Central memory CD8-positive, alpha-beta T cell (primary cell): ENCODE results near the gene MYO3B.

ENCODE experiments used
- ATAC-seq: fragments of 150-1000 bp; cut with Tn5 transposase; replicated peaks from 2 replicates; pipeline ENCODE4 v1.10.0; 2022; ENCODE audit warnings: mild to moderate bottlenecking, moderate FRiP score, moderate number of reproducible peaks; ENCODE audit not compliant: poor library complexity, severe bottlenecking; ENCODE audit errors: extremely low read depth
- DNase-seq, 2 donors: peaks; one replicate each; pipeline ENCODE4 v3.0.0; 2021; ENCODE audit warnings: low spot score in 2 of 2
- H3K27ac Mint-ChIP-seq: one replicate; pipeline ENCODE4 v1.8.0; 2022; ENCODE audit warnings: low read depth, mild to moderate bottlenecking, moderate library complexity, mixed read lengths
- H3K27me3 Mint-ChIP-seq: one replicate; pipeline ENCODE4 v1.8.0; 2022; ENCODE audit warnings: mixed read lengths
- H3K36me3 Mint-ChIP-seq: one replicate; pipeline ENCODE4 v1.8.0; 2022; ENCODE audit warnings: mild to moderate bottlenecking, moderate library complexity, mixed read lengths; ENCODE audit not compliant: insufficient read depth
- H3K4me1 Mint-ChIP-seq: one replicate; pipeline ENCODE4 v1.8.0; 2022; ENCODE audit warnings: mixed read lengths
- H3K4me3 Mint-ChIP-seq: one replicate; pipeline ENCODE4 v1.8.0; 2022; ENCODE audit warnings: mild to moderate bottlenecking, moderate library complexity, mixed read lengths
- H3K9me3 Mint-ChIP-seq: one replicate; pipeline ENCODE4 v1.8.0; 2022; ENCODE audit warnings: mixed read lengths

MYO3B gene

DNA sequence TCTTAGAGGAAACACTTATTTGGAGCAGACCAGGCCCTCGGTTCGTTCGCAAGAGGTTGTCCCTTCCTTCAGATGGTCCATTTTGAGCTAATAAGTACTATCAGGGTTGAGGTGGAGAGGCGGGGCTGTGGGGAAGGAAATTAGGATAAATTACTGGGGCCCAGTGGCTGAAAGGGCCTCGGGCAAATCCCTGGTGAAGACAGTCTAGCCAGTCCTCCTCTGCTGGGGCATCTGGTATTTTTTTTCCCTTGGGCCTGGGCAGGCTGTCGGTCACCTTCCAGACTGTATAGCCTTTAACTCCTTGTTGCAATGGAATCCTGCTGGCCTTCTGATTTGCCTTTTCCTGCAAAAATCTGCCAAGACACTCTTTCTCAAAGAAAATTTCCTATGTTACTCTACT, 1.7 kb upstream of the MYO3B start:
- Mint-ChIP-seq H3K27ac (no peak overlapping the region), H3K36me3 (no peaks in the 10 kb centered on the region), H3K4me3 (no peak overlapping the region), H3K4me1 (peaks cover 20% of the 10 kb centered on the region), H3K9me3 (no peaks in the 10 kb centered on the region), H3K27me3 (no peaks in the 10 kb centered on the region)
- DNase-seq: no peak
- no peak for ATAC-seq

DNA sequence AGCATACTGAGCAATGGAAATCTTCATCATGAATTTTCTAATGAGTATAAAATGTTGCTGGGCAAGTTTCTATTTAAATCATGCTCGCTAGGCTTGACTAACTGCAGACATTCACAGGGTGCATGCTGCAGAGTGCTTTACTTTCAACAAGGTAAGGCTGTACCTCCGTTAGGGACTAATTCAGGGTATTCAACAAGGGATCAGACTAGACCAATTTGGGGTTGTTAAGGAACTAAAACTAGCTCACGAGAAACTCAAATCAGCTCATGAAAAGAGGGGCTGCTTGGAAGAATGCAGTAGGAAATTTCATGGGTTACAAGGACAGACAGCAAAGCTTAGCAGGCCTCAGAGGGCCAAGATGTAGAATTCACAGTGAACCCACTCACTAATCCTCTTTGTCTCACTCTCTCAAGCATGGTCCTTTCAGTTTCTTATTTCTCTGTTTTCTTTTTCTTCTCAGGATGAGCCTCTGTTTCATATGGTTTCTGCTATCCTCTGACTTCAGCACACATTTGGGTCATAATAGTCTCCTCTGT, 2.2 kb downstream of the MYO3B start:
- peaks cover 20% of the 10 kb centered on the region for H3K4me1 Mint-ChIP-seq
- H3K27me3 Mint-ChIP-seq: no peaks in the 10 kb centered on the region
- ATAC-seq: no peak
- no peak overlapping the region for H3K4me3 Mint-ChIP-seq
- no peaks in the 10 kb centered on the region for H3K36me3 Mint-ChIP-seq
- H3K27ac Mint-ChIP-seq: no peak overlapping the region
- H3K9me3 Mint-ChIP-seq: peaks cover 3% of the 10 kb centered on the region
- DNase-seq: no peak

DNA sequence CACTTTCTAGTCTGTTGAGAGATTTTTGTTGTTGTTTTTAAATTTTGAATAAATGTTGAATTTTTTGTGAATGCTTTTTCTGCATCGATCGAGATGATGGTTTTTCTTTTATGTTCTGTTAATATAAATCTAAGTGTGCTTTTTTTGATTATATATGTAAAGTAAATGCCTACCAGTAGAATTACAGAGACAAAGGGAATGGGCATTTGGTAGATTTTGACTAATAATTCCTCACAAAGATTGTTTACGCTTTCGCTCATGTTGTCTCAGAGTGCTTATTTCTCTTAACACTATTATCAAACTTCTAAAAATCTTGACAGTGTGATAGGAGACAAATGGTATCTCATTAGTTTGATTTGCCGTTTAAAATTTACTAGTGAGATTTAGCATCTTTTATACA, 3.7 kb downstream of the MYO3B start:
- Mint-ChIP-seq H3K9me3 (peaks cover 5% of the 10 kb centered on the region), H3K36me3 (no peaks in the 10 kb centered on the region), H3K27ac (no peak overlapping the region), H3K4me3 (no peak overlapping the region), H3K27me3 (no peaks in the 10 kb centered on the region), H3K4me1 (peaks cover 20% of the 10 kb centered on the region)
- ATAC-seq (no peak), DNase-seq (no peak)

DNA sequence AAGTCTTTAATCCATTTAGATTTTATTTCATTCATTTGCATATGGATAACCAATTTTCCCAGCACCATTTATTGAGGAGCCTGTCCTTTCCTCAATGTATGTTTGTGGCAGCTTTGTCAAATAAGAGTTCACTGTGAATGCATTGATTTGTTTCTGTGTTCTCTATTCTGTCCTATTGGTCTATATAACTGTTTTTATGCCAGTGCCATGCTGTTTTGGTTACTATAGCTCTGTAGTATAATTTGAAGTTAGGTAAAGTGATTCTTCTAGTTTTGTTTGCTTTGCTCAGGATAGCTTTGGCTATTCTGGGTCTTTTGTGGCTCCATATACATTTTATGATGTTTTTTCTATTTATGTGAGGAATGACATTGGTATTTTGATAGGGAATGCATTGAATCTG, 7.4 kb downstream of the MYO3B start:
- H3K27me3 Mint-ChIP-seq: no peaks in the 10 kb centered on the region

DNA sequence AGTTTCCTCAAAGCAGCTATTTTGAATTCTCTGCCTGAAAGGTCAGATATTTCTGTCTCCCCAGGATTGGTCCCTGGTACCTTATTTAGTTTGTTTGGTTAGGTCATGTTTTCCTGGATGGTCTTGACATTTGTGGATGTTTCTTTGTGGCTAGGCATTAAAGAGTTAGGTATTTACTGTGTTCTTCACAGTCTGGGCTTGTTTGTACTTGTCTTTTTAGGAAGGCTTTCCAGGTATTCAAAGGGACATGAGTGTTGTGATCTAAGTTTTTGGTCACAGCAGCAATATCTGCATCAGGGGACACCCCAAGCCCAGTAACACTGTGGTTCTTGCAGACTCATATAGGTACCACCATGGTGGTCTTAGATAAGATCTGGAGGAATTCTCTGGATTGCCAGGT, 11.8 kb downstream of the MYO3B start:
- DNase-seq (no peak), ATAC-seq (no peak)
- H3K27me3 Mint-ChIP-seq: peaks cover 11% of the 10 kb centered on the region
- H3K4me1 Mint-ChIP-seq: no peaks in the 10 kb centered on the region
- H3K36me3 Mint-ChIP-seq: no peaks in the 10 kb centered on the region
- no peak overlapping the region for H3K4me3 Mint-ChIP-seq
- H3K9me3 Mint-ChIP-seq: peaks cover 15% of the 10 kb centered on the region
- H3K27ac Mint-ChIP-seq: no peak overlapping the region

More for the DNA sequence above, 7.4 kb downstream of the MYO3B start:
- Mint-ChIP-seq H3K27ac (no peak overlapping the region), H3K4me1 (peaks cover 5% of the 10 kb centered on the region), H3K9me3 (peaks cover 15% of the 10 kb centered on the region), H3K36me3 (no peaks in the 10 kb centered on the region), H3K4me3 (no peak overlapping the region)
- DNase-seq: no peak
- ATAC-seq: no peak

DNA sequence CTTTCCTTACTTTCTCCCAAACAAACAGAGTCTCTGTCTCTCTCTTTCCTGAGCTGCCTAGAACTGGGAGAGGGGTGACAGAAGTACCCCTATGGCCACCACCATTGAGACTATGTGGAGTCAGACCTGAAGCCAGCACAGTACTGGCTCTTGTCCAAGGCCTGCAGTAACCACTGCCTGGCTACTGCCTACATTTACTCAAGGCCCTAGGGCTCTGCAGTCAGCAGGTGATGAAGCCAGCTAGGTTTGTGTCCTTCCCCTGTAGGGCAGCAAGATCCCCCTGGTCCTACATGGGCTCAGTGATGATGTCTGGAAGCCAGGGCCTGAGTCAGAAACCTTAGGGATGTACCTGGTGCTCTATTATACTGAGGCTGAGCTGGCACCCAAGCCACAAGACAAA, 12.2 kb downstream of the MYO3B start:
- Mint-ChIP-seq H3K9me3 (peaks cover 11% of the 10 kb centered on the region), H3K4me1 (no peaks in the 10 kb centered on the region), H3K27me3 (peaks cover 15% of the 10 kb centered on the region), H3K36me3 (no peaks in the 10 kb centered on the region), H3K4me3 (no peak overlapping the region), H3K27ac (no peak overlapping the region)
- no peak for DNase-seq
- no peak for ATAC-seq

DNA sequence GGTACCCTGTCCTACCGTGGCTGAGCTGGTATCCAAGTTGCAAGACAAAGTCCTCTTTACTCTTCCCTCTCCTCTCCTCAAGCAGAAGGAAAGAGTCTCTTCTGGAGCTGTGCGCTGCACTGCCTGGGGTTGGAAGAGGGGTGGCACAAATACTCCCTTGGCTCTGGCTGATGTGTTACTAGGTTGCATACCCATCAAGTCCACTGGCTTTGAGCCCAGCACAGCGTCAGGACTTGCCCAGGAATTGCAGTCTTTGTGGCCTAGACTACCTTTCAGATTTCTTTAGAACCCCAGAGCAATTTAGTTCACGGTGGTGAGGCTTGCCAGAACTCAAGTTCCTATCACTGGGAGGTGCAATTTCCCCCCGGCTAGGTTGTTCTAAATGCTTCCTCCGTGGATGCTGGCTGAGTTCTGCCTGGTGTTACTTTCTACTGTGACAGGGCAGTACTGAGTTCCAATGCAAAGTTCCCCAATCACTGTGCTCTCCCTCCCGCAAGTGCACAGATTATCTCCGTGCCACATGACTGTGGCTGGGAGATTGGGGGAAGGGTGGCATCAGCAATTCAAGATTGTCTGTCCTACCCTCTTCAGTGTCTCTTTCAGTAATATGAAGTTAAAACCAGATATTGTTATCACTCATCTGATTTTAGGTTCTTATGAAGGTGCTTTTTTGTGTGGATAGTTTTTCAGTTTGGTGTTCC, 13.4 kb downstream of the MYO3B start:
- no peak overlapping the region for H3K27ac Mint-ChIP-seq
- peaks cover 20% of the 10 kb centered on the region for H3K27me3 Mint-ChIP-seq
- DNase-seq: no peak
- no peaks in the 10 kb centered on the region for H3K36me3 Mint-ChIP-seq
- H3K4me3 Mint-ChIP-seq: no peak overlapping the region
- ATAC-seq: no peak
- no peaks in the 10 kb centered on the region for H3K4me1 Mint-ChIP-seq
- peaks cover 10% of the 10 kb centered on the region for H3K9me3 Mint-ChIP-seq

DNA sequence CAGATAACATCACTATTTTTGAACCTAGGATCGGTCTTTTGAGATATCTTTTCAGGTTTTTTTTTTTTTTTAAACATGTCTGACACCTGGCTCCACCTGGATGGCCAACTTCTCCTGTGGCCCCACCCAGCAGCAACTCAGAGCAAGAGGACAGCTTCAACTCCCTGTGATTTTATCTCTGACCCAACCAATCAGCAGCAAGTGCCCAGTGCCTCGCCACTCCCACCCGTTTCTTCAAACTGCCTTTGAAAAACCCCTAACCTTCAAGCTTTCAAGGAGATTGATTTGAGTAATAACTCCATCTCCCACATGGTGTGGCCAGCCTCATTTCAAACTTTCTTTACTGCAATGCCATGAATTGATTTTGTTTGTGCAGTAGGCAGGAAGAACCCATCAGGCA, 19.0 kb downstream of the MYO3B start:
- no peak for DNase-seq
- no peak overlapping the region for H3K4me3 Mint-ChIP-seq
- ATAC-seq: no peak
- no peak overlapping the region for H3K27ac Mint-ChIP-seq
- no peaks in the 10 kb centered on the region for H3K36me3 Mint-ChIP-seq
- peaks cover 39% of the 10 kb centered on the region for H3K27me3 Mint-ChIP-seq
- no peaks in the 10 kb centered on the region for H3K9me3 Mint-ChIP-seq
- H3K4me1 Mint-ChIP-seq: no peaks in the 10 kb centered on the region

DNA sequence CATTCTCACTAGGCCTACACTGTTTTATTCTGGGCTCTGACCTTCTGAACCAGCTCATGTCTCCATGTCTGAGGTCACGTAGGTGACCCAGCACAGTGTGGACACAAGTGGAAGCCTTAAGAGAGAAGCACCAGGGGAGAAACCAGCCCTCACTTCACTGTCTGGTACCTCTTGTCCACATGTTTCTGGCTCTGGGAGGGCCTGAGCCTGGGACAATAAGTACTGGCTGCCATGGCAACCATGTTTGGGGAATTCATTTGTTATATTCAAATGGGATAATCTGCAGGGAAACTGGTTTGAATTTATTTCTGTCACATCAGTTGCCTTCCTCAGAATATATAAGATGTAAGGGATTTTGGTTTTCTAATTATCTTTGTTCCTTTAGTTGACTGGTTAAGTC, 23.3 kb downstream of the MYO3B start:
- no peaks in the 10 kb centered on the region for H3K4me1 Mint-ChIP-seq
- peaks cover 19% of the 10 kb centered on the region for H3K27me3 Mint-ChIP-seq
- no peaks in the 10 kb centered on the region for H3K9me3 Mint-ChIP-seq
- DNase-seq: no peak
- H3K27ac Mint-ChIP-seq: no peak overlapping the region
- no peak overlapping the region for H3K4me3 Mint-ChIP-seq
- ATAC-seq: no peak
- H3K36me3 Mint-ChIP-seq: no peaks in the 10 kb centered on the region

DNA sequence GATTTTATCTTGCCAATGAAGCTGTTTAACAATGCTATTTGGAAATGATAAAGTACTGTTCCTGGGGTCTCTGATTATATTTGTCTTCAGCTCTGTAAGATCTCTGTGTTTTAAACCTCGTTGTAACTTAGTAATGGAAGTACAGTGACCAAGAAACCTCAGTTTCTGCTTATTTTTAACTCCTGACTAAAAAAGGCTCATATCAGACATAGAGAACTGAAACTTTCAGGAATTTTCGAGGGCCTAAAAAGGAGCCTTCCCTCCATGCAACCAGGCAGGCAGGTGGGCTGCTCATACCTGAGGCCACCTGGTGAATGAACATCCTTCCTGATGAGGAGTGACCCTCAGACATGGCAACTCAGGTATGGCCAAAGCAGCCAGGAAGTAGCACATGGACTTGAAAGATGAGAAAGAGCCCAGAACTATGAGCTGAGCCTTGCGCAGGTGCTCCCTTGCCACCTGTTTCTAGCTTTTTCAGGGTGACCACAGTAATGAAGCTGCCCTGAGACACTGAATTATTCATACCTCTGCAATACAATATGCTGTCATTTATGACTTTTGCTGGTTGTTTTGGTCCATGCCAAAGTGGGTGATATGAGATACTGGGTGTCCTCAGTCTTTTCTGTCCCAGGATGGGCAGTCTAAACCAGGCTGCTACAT, 23.9 kb downstream of the MYO3B start:
- H3K36me3 Mint-ChIP-seq: no peaks in the 10 kb centered on the region
- DNase-seq: no peak
- peaks cover 19% of the 10 kb centered on the region for H3K27me3 Mint-ChIP-seq
- no peak overlapping the region for H3K4me3 Mint-ChIP-seq
- H3K4me1 Mint-ChIP-seq: no peaks in the 10 kb centered on the region
- no peaks in the 10 kb centered on the region for H3K9me3 Mint-ChIP-seq
- no peak overlapping the region for H3K27ac Mint-ChIP-seq
- no peak for ATAC-seq

DNA sequence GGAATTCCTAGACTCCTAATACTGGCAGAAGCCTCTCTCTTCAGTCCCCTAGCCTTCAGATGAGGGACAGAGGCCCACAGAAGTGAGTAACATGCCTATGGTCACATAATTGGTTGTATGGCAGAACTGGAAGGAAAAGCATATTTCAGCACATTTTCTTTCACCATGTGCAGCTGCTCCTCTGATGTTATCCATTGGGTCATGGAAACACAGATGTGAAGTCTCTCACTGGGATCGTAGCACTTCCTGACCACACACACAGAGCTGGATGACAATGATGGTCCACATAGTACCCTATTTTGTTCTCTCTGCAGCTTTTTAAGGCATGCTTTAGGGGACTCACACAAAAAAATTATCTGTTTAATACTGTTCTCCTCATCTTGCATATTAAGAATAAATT, 24.5 kb downstream of the MYO3B start:
- no peak for DNase-seq
- ATAC-seq: no peak
- Mint-ChIP-seq H3K36me3 (no peaks in the 10 kb centered on the region), H3K4me3 (no peak overlapping the region), H3K4me1 (no peaks in the 10 kb centered on the region), H3K9me3 (no peaks in the 10 kb centered on the region), H3K27me3 (peaks cover 14% of the 10 kb centered on the region), H3K27ac (no peak overlapping the region)

DNA sequence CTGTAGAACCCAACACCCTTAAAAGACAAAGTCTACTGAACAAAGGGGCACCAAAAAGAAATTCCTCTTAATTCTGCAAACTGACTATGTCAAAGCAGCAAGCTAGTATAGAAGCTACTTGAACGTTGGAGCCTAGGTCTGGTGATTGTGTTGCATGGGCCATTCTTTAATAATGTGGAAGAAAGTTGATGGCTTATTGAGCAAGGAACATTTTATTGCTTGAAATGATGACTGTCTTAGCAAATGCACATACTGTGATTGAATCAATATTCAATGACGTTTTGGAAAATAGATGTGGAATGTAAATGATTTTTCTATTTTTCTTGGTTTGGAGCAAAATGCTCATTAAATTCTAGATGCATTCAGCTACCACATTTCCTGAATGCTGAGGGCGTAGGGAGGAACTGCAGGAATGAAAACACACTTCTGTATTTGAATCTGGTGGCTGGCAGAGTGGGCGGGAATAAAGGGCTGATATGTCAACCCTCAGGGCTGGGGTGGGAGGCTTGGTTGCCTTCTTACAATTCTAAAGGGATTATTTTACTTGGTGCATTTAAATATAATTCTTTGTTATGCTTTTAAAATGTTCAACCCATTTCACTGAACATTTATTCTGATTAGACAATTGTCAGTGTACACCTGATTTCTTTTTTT, 26.5 kb downstream of the MYO3B start:
- ATAC-seq (no peak), DNase-seq (no peak)
- Mint-ChIP-seq H3K27me3 (no peaks in the 10 kb centered on the region), H3K4me1 (no peaks in the 10 kb centered on the region), H3K27ac (no peak overlapping the region), H3K4me3 (no peak overlapping the region), H3K36me3 (no peaks in the 10 kb centered on the region), H3K9me3 (no peaks in the 10 kb centered on the region)

DNA sequence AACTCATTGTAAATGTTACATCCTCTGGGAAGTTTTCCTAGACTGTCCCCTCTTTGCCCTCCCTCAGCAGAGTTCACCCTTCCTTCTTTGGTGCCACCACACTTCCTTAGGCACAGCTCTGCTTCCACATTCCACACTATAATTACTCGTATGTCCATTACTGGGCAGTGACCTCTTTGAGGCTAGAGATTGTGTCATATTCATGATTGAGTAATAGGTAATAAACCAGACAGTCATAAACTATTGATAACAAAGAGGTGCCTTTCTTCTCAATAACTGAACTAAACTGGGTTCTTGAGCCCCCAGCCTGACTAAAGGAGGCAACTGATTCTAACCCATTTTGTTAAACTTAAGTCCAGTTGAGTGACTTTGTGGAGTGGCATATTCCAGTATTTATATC, 28.3 kb downstream of the MYO3B start:
- H3K27ac Mint-ChIP-seq: no peak overlapping the region

More for the DNA sequence above, 28.3 kb downstream of the MYO3B start:
- Mint-ChIP-seq H3K36me3 (no peaks in the 10 kb centered on the region), H3K4me3 (no peak overlapping the region), H3K27me3 (no peaks in the 10 kb centered on the region), H3K4me1 (no peaks in the 10 kb centered on the region), H3K9me3 (no peaks in the 10 kb centered on the region)
- ATAC-seq (no peak), DNase-seq (no peak)
